ENCODE results near the gene PHC2.

PHC2 gene

DNA sequence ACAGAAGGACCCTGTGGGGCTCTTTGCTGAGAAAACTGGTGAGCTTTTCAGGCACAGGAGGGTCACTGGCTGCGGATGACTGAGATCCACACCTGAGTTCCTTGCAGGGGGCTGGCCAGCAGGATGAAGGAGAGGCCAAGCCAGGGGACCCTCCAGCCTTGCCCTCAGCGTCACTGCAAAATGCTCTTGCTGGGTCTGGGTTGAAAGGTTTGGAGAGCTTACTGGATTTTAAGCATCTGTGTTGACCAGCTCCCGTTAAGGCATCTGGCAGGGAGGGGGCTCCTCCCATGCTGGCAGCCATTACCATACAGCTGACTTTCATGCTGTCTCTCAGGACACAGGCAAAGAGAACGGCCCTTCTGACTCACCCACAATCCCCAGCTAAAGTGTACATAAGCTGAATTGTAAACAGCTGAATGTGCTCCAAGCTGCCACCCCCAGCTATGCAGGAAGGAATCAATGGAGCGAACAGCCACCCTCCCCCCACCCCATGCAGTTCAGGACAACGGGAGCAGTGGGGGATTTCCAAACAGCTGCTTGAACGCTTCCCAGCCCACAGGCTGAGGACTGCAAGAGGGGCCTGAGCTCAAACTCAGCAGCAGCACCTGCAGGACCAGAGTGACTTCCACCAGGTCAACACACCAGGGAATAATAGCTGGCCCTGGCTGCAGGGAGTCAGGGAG lies 88.7 kb downstream of the PHC2 start (continued):
- TF ChIP-seq ZNF660 (tag by site-specific recombination; IDR thresholded peaks at IDR 0.05) = peak; percentile 68; the same call in 1 of the 2 replicates
- peak; percentile 97 for TF ChIP-seq GLIS1 (tag by site-specific recombination; IDR thresholded peaks at IDR 0.05)
- no peak for TF ChIP-seq ZNF292 (tag by site-specific recombination; IDR thresholded peaks at IDR 0.05; ENCODE audit: borderline replicate concordance, low read depth)
- TF ChIP-seq ZNF629 (tag by site-specific recombination; IDR thresholded peaks at IDR 0.05) = peak; percentile 65
- TF ChIP-seq ZNF529 (tag by site-specific recombination; IDR thresholded peaks at IDR 0.05; ENCODE audit: insufficient replicate concordance) = no peak
- TF ChIP-seq ZNF391 (tag by site-specific recombination; IDR thresholded peaks at IDR 0.05; ENCODE audit: borderline replicate concordance, low read depth) = no peak
- peak; percentile 31; the same call in 1 of the 2 replicates for TF ChIP-seq ZNF843 (tag by site-specific recombination; IDR thresholded peaks at IDR 0.05)
- peak; percentile 64 for TF ChIP-seq OSR2 (tag by site-specific recombination; IDR thresholded peaks at IDR 0.05)
- TF ChIP-seq ZNF398 (tag by site-specific recombination; IDR thresholded peaks at IDR 0.05) = peak; percentile 88
- no peak for TF ChIP-seq ZNF324 (tag by site-specific recombination; IDR thresholded peaks at IDR 0.05)
- TF ChIP-seq KLF1 (tag by site-specific recombination; IDR thresholded peaks at IDR 0.05) = peak; percentile 41; the same call in 1 of the 2 replicates
- peak; percentile 63 for TF ChIP-seq WT1 (tag by site-specific recombination; IDR thresholded peaks at IDR 0.05)
- peak; percentile 59 for TF ChIP-seq GLIS2 (tag by site-specific recombination; IDR thresholded peaks at IDR 0.05)
- TF ChIP-seq KLF10 (tag by site-specific recombination; IDR thresholded peaks at IDR 0.05) = peak; percentile 58; the same call in 1 of the 2 replicates
- 0 out of 2 replicates have a peak, but pooled peaks have one; percentile 19 for TF ChIP-seq KLF9 (tag by site-specific recombination; IDR thresholded peaks at IDR 0.05; ENCODE audit: low read depth)
- TF ChIP-seq EGR2 (tag by site-specific recombination; IDR thresholded peaks at IDR 0.05; ENCODE audit: low read depth) = peak; percentile 72
- peak; percentile 55 for TF ChIP-seq ZNF335 (tag by site-specific recombination; conservative IDR thresholded peaks at IDR 0.05)
- TF ChIP-seq ZBTB44 (tag by site-specific recombination; IDR thresholded peaks at IDR 0.05) = 0 out of 2 replicates have a peak, but pooled peaks have one; percentile 26
- TF ChIP-seq ZFHX2 (tag by site-specific recombination; conservative IDR thresholded peaks at IDR 0.05) = peak; percentile 64
- TF ChIP-seq ZNF24 (tag by site-specific recombination; IDR thresholded peaks at IDR 0.05) = peak; percentile 78; the same call in 1 of the 2 replicates

DNA sequence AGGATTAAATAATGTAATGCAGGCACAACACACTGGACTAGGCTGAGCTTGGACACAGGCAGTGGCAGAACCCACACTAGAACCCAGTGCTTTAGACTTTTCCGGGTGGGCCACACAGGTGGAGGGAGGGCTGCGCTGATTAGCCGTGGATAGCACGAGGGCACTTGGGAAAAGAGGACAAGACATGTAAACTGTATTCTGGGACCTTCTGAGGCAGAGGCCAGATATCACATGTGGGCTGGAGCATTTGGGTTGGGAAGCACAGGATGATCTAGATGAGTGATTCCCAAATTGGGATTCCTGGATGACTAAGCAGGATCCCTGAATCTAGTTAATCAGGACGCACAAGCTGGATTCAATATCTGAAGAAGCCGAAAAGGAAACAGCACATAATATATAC lies 89.7 kb downstream of the PHC2 start:
- peaks cover 0 to 39% of the 10 kb centered on the region in 2 experiments; a peak in 2 of 3 replicates for H3K36me3 ChIP-seq (ENCODE audit: control insufficient read depth in 2 of 2, insufficient read depth in 1 of 2, low read length in 2 of 2)
- H3K27ac ChIP-seq (ENCODE audit: extremely low read depth, low read depth, low read length) = no peak overlapping the region
- ChIA-PET POLR2A (no interaction called here), CTCF (interaction anchor here (1.4 kb wide), 1 partner anchor 46 kb away, joined by 11 read pairs; no protein-coding TSS in a partner anchor)
- H3K4me1 ChIP-seq (ENCODE audit: control insufficient read depth, insufficient read depth, low read length) = peaks cover 24% of the 10 kb centered on the region
- no peak overlapping the region for H3K4me3 ChIP-seq (ENCODE audit: low read depth, low read length)
- no peaks in the 10 kb centered on the region for H3K9me3 ChIP-seq (ENCODE audit: control insufficient read depth, insufficient read depth, low read depth, low read length)
- TF ChIP-seq ZNF670 (tag by site-specific recombination; IDR thresholded peaks at IDR 0.05; ENCODE audit: low read depth) = no peak
- TF ChIP-seq ZNF112 (tag by site-specific recombination; IDR thresholded peaks at IDR 0.05) = no peak
- TF ChIP-seq YY1 (tag by site-specific recombination; IDR thresholded peaks at IDR 0.05) = no peak
- no peak for TF ChIP-seq ZNF664 (tag by site-specific recombination; IDR thresholded peaks at IDR 0.05)
- no peak for TF ChIP-seq ZNF549 (tag by site-specific recombination; IDR thresholded peaks at IDR 0.05)
- no peak for TF ChIP-seq ZNF560 (tag by site-specific recombination; IDR thresholded peaks at IDR 0.05; ENCODE audit: borderline replicate concordance)
- TF ChIP-seq, protein P1, sequence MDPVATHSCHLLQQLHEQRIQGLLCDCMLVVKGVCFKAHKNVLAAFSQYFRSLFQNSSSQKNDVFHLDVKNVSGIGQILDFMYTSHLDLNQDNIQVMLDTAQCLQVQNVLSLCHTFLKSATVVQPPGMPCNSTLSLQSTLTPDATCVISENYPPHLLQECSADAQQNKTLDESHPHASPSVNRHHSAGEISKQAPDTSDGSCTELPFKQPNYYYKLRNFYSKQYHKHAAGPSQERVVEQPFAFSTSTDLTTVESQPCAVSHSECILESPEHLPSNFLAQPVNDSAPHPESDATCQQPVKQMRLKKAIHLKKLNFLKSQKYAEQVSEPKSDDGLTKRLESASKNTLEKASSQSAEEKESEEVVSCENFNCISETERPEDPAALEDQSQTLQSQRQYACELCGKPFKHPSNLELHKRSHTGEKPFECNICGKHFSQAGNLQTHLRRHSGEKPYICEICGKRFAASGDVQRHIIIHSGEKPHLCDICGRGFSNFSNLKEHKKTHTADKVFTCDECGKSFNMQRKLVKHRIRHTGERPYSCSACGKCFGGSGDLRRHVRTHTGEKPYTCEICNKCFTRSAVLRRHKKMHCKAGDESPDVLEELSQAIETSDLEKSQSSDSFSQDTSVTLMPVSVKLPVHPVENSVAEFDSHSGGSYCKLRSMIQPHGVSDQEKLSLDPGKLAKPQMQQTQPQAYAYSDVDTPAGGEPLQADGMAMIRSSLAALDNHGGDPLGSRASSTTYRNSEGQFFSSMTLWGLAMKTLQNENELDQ (tag by site-specific recombination; IDR thresholded peaks at IDR 0.05; ENCODE audit: low read depth) = no peak
- no peak for TF ChIP-seq ZBTB44 (tag by site-specific recombination; IDR thresholded peaks at IDR 0.05)
- no peak for TF ChIP-seq KLF8 (tag by site-specific recombination; IDR thresholded peaks at IDR 0.05)
- TF ChIP-seq ZNF274 (IDR thresholded peaks at IDR 0.05; ENCODE audit: low read length) = no peak
- no peak for TF ChIP-seq ZNF274 (tag by site-specific recombination; IDR thresholded peaks at IDR 0.05; ENCODE audit: borderline replicate concordance)
- TF ChIP-seq ZNF555 (tag by site-specific recombination; conservative IDR thresholded peaks at IDR 0.05) = no peak
